ENCODE results near the gene ERICH3.
"Not testable (repeated sequence)": the region's sequence is repeated elsewhere in the genome, so short reads cannot be mapped to it uniquely, and the experiment has no call there.

ERICH3 gene

DNA sequence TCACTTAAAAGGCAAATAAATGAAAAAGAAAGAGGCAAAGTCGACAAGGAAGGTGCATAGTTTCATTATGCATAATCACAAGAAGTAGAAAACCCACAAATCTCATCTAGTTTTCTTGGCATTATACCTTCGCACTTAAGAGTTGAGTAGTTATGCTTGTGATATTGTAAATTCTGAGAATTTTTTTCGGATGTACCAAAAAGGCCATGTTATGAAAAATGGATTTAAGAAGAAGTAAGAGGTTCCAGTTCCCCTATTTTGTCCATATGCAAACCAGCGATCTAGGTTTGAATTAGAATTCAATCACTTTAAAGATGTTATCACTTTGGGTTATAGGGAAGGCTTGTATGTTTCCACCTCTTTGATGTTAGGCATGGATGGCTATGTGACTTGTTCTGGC lies 7.9 kb upstream of the ERICH3 start:
- in situ Hi-C loops (cut with MboI; ENCODE audit: low pct_unique_long_range_greater_than_20kb, low sequenced_read_pairs), result no loop called here
- DNase-seq, result no peak

- no peak for DNase-seq
- in situ Hi-C loops (cut with MboI; ENCODE audit: low pct_unique_long_range_greater_than_20kb, low sequenced_read_pairs), result no loop called here
These were observed 7.4 kb upstream of the ERICH3 start for GRCh38 chr1:74681001-74681400.

GRCh38 chr1:74679811-74680210 lies 6.2 kb upstream of the ERICH3 start:
- DNase-seq, result no peak
- in situ Hi-C loops (cut with MboI; ENCODE audit: low pct_unique_long_range_greater_than_20kb, low sequenced_read_pairs), result no loop called here

DNA sequence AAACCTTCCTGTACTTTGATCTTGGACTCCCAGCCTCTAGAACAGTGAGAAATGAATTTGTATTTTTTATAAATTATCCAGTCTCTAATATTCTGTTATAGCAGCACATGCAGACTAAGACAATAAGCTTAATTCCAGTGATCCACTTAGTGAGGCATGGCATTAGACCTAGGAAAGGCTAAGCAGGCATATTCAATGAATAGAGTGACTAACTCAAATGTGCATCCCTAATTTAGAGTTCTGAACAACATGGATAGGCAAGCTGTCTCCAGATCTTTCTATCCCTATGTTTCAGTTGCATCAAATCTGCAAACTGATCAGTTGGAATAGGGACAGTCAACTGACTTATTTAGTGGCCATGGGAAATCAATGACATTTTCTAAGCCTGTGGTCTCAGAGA lies 4.3 kb upstream of the ERICH3 start:
- in situ Hi-C loops (cut with MboI; ENCODE audit: low pct_unique_long_range_greater_than_20kb, low sequenced_read_pairs), result no loop called here
- no peak for DNase-seq

- in situ Hi-C loops (cut with MboI; ENCODE audit: low pct_unique_long_range_greater_than_20kb, low sequenced_read_pairs), result no loop called here
- DNase-seq, result no peak
These were observed 871 bp upstream of the ERICH3 start for GRCh38 chr1:74674278-74675048.

GRCh38 chr1:74670866-74671265 lies 2.7 kb downstream of the ERICH3 start:
- DNase-seq; in situ Hi-C loops (cut with MboI; ENCODE audit: low pct_unique_long_range_greater_than_20kb, low sequenced_read_pairs): not testable (repeated sequence)

GRCh38 chr1:74654708-74655107 lies 18.9 kb downstream of the ERICH3 start:
- DNase-seq, result no peak
- in situ Hi-C loops (cut with MboI; ENCODE audit: low pct_unique_long_range_greater_than_20kb, low sequenced_read_pairs), result no loop called here

DNA sequence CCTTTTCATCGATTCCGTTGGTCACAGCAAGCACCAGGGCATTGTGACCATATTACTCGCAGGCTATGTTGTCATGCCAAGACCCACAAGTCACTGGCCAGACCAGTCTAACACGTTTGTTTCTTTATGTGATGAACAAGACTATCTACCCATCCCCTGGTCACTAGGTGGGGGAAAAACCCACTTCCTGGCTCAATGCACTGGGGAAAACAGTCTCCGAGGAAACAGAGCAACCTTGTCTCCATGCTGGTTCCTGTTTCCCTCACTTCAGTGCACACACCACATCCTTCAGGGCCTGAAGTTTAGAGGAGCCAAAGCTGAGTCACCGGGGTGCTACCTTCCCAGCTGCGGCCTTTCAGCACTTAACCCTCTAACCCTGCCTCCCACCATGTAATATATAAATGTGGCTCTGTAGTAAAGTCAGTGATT lies 20.9 kb downstream of the ERICH3 start:
- peak; percentile 52 for DNase-seq
- in situ Hi-C loops (cut with MboI; ENCODE audit: low pct_unique_long_range_greater_than_20kb, low sequenced_read_pairs), result no loop called here

GRCh38 chr1:74650561-74650960 lies 23.0 kb downstream of the ERICH3 start:
- in situ Hi-C loops (cut with MboI; ENCODE audit: low pct_unique_long_range_greater_than_20kb, low sequenced_read_pairs), result no loop called here
- DNase-seq, result no peak

DNA sequence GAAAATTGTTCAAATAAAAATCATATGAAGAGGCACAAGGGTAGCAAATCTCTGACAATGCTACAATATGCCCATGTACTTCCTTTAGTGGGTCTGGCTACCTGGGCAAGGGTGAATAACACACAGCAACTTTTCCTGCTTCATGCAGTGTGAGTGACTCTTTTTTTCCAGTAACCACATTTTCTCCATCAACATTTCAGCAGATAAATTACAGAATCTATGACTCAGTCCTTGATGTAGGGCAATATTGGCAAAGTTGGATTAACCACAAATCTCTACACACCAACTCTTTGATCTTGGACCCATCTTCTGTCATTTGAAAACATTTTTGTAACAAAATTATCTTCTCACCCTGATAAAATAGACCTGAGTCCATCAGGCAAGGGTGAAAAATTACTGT lies 31.7 kb downstream of the ERICH3 start:
- no peak for DNase-seq
- in situ Hi-C loops (cut with MboI; ENCODE audit: low pct_unique_long_range_greater_than_20kb, low sequenced_read_pairs), result no loop called here

GRCh38 chr1:74641161-74641560 lies 32.4 kb downstream of the ERICH3 start:
- in situ Hi-C loops (cut with MboI; ENCODE audit: low pct_unique_long_range_greater_than_20kb, low sequenced_read_pairs), result no loop called here
- no peak for DNase-seq

GRCh38 chr1:74637296-74637695 lies 36.3 kb downstream of the ERICH3 start:
- in situ Hi-C loops (cut with MboI; ENCODE audit: low pct_unique_long_range_greater_than_20kb, low sequenced_read_pairs), result no loop called here
- no peak for DNase-seq

DNA sequence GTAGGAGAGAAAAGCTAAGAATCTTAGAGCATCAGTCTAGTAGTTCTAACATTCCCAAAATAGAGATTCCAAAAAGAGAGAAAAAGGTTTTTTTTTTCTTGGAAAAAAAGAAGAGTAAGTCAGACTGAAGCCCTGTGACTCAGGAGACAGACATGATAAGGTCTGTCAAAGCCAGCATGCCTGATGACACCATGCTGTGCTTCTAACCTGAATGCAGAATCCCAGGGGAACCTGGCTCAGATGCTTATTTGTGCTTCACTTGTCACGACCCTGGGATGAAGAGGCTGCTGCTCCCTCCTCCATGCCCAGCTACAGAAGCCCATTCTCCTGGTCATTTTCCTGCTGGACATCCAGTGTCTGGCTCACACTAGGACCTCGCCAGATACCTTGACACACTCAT lies 44.3 kb downstream of the ERICH3 start:
- in situ Hi-C loops (cut with MboI; ENCODE audit: low pct_unique_long_range_greater_than_20kb, low sequenced_read_pairs), result no loop called here
- no peak for DNase-seq

- in situ Hi-C loops (cut with MboI; ENCODE audit: low pct_unique_long_range_greater_than_20kb, low sequenced_read_pairs), result no loop called here
- no peak for DNase-seq
These were observed 49.9 kb downstream of the ERICH3 start for GRCh38 chr1:74623716-74624115.

DNA sequence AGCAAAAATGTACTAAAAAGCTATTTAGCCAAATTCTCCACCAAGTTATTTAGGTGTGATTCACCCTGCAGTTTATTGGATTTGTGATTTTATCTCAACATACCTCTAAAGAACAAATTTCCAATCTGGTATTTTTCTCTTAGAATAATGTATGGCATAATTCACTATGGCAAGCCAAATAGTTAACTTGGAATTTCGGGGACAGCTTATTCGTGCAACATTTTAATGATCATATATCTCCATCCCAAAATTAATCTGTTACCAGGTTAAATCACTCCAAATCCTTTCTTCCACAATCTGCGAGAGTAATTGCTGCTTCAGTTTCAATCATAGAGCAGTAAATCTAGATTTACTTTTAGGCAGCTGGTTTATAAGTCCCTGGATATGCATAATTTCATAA lies 53.4 kb downstream of the ERICH3 start:
- no peak for DNase-seq
- in situ Hi-C loops (cut with MboI; ENCODE audit: low pct_unique_long_range_greater_than_20kb, low sequenced_read_pairs), result no loop called here

GRCh38 chr1:74618974-74619373 lies 54.6 kb downstream of the ERICH3 start:
- in situ Hi-C loops (cut with MboI; ENCODE audit: low pct_unique_long_range_greater_than_20kb, low sequenced_read_pairs), result no loop called here
- no peak for DNase-seq

- in situ Hi-C loops (cut with MboI; ENCODE audit: low pct_unique_long_range_greater_than_20kb, low sequenced_read_pairs), result no loop called here
- no peak for DNase-seq
These were observed 59.7 kb downstream of the ERICH3 start for GRCh38 chr1:74613894-74614293.

DNA sequence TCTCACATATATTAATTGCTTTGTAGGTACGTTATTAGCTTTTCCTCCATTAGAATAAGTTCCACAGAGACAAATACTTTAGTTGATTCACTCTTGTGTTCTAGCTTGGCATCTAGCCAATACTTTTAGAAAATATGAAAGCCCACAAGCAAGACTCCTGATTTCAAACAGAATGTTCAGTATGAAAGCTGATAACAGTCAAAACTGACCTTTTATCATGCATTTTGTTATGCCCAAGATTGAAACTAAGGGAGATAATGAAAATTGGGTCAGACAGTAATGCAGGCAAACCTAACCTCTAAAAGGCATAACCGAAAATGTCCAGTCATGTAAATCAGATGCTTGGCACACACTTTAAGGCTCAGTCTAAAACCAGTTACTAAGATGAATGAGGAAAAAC lies 61.7 kb downstream of the ERICH3 start:
- in situ Hi-C loops (cut with MboI; ENCODE audit: low pct_unique_long_range_greater_than_20kb, low sequenced_read_pairs), result no loop called here
- DNase-seq, result no peak

- DNase-seq, result no peak
- in situ Hi-C loops (cut with MboI; ENCODE audit: low pct_unique_long_range_greater_than_20kb, low sequenced_read_pairs), result no loop called here
These were observed 62.6 kb downstream of the ERICH3 start for GRCh38 chr1:74610961-74611360.

GRCh38 chr1:74609810-74610371 lies 63.7 kb downstream of the ERICH3 start:
- in situ Hi-C loops (cut with MboI; ENCODE audit: low pct_unique_long_range_greater_than_20kb, low sequenced_read_pairs), result no loop called here
- DNase-seq, result no peak

DNA sequence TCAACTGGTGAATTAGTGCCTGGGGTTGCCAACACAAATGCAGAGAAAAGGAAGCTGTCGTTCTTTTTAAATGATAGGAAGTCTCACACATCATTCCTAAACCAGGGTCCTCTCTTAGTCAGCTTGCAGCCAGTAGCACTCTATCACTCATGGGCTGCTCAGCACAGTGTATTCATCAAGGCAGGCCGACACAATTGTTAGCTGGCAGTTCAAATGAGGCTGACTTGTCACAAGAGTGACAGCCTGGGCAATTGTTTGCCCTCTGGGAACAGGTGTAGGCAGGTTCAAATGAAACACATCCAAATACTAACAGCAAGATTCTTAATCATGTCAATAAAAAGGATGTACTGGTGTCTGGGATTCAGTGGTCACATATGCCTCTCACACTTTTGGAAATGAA lies 76.9 kb downstream of the ERICH3 start:
- in situ Hi-C loops (cut with MboI; ENCODE audit: low pct_unique_long_range_greater_than_20kb, low sequenced_read_pairs), result no loop called here
- no peak for DNase-seq

All from KBM-7 (cell line).